GM20000 (cell line): ENCODE data around the gene TXNRD1.

ENCODE experiments used
- DNase-seq: peaks from one replicate; pipeline ENCODE4 v3.0.0; 2012; ENCODE audit warnings: low spot score
- CTCF ChIP-seq: IDR thresholded peaks from 2 replicates; pipeline ENCODE4 v1.5.1; 2012; ENCODE audit warnings: mild to moderate bottlenecking, control low read depth; ENCODE audit errors: extremely low read depth, missing control alignments

The TXNRD1 gene

GRCh38 chr12:104350211-104351056 is 134.9 kb downstream of the TXNRD1 start:
- no peak for TF ChIP-seq CTCF
- no peak for DNase-seq

- no peak for TF ChIP-seq CTCF
- DNase-seq: no peak
Measured at GRCh38 chr12:104351057-104351983, 135.7 kb downstream of the TXNRD1 start.

- DNase-seq: no peak
- TF ChIP-seq CTCF: no peak
Measured at GRCh38 chr12:104352106-104352713, 136.6 kb downstream of the TXNRD1 start.

- no peak for TF ChIP-seq CTCF
- DNase-seq: no peak
Measured at GRCh38 chr12:104353012-104353981, 137.7 kb downstream of the TXNRD1 start.

GRCh38 chr12:104354167-104354867 is 138.7 kb downstream of the TXNRD1 start:
- DNase-seq: no peak
- no peak for TF ChIP-seq CTCF

- no peak for DNase-seq
- no peak for TF ChIP-seq CTCF
Measured at GRCh38 chr12:104354868-104355570, 139.4 kb downstream of the TXNRD1 start.
